OCI-LY7 (cell line): ENCODE data around the gene KRT17.
"Not testable (repeated sequence)": the region's sequence is repeated elsewhere in the genome, so short reads cannot be mapped to it uniquely, and the experiment has no call there.

Source experiments
- EZH2phosphoT487 ChIP-seq: fragments of 200-600 bp; sonication (generic); IDR thresholded peaks from 2 replicates; pipeline ENCODE4 v1.6.1; 2018; ENCODE audit warnings: low read depth, borderline replicate concordance, mild to moderate bottlenecking, mixed run types, antibody characterized with exemption, low read length, moderate library complexity, mixed read lengths
- TF ChIP-seq, protein P1 (sequence below): fragments of 200-600 bp; sonication (generic); conservative IDR thresholded peaks from 2 replicates; pipeline ENCODE4 v1.5.1; 2014; ENCODE audit warnings: mild to moderate bottlenecking, antibody characterized with exemption, low read length, moderate library complexity, mixed read lengths

GRCh38 chr17:41576740-41577139 lies 47.6 kb downstream of the KRT17 start:
- TF ChIP-seq, protein P1, sequence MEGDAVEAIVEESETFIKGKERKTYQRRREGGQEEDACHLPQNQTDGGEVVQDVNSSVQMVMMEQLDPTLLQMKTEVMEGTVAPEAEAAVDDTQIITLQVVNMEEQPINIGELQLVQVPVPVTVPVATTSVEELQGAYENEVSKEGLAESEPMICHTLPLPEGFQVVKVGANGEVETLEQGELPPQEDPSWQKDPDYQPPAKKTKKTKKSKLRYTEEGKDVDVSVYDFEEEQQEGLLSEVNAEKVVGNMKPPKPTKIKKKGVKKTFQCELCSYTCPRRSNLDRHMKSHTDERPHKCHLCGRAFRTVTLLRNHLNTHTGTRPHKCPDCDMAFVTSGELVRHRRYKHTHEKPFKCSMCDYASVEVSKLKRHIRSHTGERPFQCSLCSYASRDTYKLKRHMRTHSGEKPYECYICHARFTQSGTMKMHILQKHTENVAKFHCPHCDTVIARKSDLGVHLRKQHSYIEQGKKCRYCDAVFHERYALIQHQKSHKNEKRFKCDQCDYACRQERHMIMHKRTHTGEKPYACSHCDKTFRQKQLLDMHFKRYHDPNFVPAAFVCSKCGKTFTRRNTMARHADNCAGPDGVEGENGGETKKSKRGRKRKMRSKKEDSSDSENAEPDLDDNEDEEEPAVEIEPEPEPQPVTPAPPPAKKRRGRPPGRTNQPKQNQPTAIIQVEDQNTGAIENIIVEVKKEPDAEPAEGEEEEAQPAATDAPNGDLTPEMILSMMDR = not testable (repeated sequence)
- not testable (repeated sequence) for TF ChIP-seq EZH2phosphoT487
